ENCODE data around the gene CCL15.
"Not testable (repeated sequence)": the region's sequence is repeated elsewhere in the genome, so short reads cannot be mapped to it uniquely, and the experiment has no call there.

GRCh38 chr17:35995346-35995745 lies 6.0 kb downstream of the CCL15 start:
- not testable (repeated sequence) for TF ChIP-seq CTCF (IDR thresholded peaks at IDR 0.05 in 8 of 11, conservative IDR thresholded peaks at IDR 0.05 in 3 of 11); POLR2A (IDR thresholded peaks at IDR 0.05)
